TTC549 (cell line): ENCODE data around the gene UQCC3.
"Not testable (repeated sequence)": the region's sequence is repeated elsewhere in the genome, so short reads cannot be mapped to it uniquely, and the experiment has no call there.

Experiments used
- FAIRE-seq: peaks from 2 replicates; lab custom pipeline; 2012; peaks lifted over from hg19 to GRCh38; lab: Jason Lieb, UNC

UQCC3 gene

GRCh38 chr11:62671608-62672389 lies at the start of gene UQCC3, which contains the start of gene LBHD1:
Gene UQCC3, plus strand, starts transcription at chr11:62671673. Its CDS starts 73 bp downstream, at chr11:62671746.
Gene LBHD1, minus strand, starts transcription at chr11:62672267. Its CDS starts 2,236 bp downstream, at chr11:62670031.
- FAIRE-seq = no peak

GRCh38 chr11:62622476-62623089 lies 48.9 kb upstream of the UQCC3 start:
- FAIRE-seq = no peak

- no peak for FAIRE-seq
Observed at GRCh38 chr11:62627713-62628112, 43.8 kb upstream of the UQCC3 start.

- FAIRE-seq = no peak
Observed at GRCh38 chr11:62632492-62632891, 39.0 kb upstream of the UQCC3 start.

- no peak for FAIRE-seq
Observed at GRCh38 chr11:62644220-62644619, 27.3 kb upstream of the UQCC3 start.

- no peak for FAIRE-seq
Observed at GRCh38 chr11:62645671-62645945, 25.9 kb upstream of the UQCC3 start.

- FAIRE-seq = peak; percentile 88
Observed at GRCh38 chr11:62645946-62646824, 25.3 kb upstream of the UQCC3 start, which contains the start of gene GANAB. Gene GANAB, minus strand, starts transcription at chr11:62646613. Its CDS starts 14 bp downstream, at chr11:62646599.

- FAIRE-seq = no peak
Observed at GRCh38 chr11:62646825-62647608, 24.5 kb upstream of the UQCC3 start.

GRCh38 chr11:62647609-62648005 lies 23.9 kb upstream of the UQCC3 start:
- no peak for FAIRE-seq

GRCh38 chr11:62648185-62648966 lies 23.1 kb upstream of the UQCC3 start:
- FAIRE-seq = no peak

- no peak for FAIRE-seq
Observed at GRCh38 chr11:62648967-62649364, 22.5 kb upstream of the UQCC3 start.

- no peak for FAIRE-seq
Observed at GRCh38 chr11:62649486-62649885, 22.0 kb upstream of the UQCC3 start.

- not testable (repeated sequence) for FAIRE-seq
Observed at GRCh38 chr11:62650283-62650682, 21.2 kb upstream of the UQCC3 start.

- FAIRE-seq = no peak
Observed at GRCh38 chr11:62652161-62653006, 19.1 kb upstream of the UQCC3 start.

- no peak for FAIRE-seq
Observed at GRCh38 chr11:62654297-62654696, 17.2 kb upstream of the UQCC3 start.

GRCh38 chr11:62656796-62657429 lies 14.6 kb upstream of the UQCC3 start:
- no peak for FAIRE-seq

- no peak for FAIRE-seq
Observed at GRCh38 chr11:62664405-62665074, 6.9 kb upstream of the UQCC3 start.

- FAIRE-seq = no peak
Observed at GRCh38 chr11:62665075-62665598, 6.3 kb upstream of the UQCC3 start, which contains the start of the genes C11orf98 and CSKMT. Gene C11orf98, minus strand, starts transcription at chr11:62665210. Its CDS starts 41 bp downstream, at chr11:62665169. Gene CSKMT, plus strand, starts transcription at chr11:62665312. Its CDS starts 568 bp downstream, at chr11:62665880.
